Uterus (tissue), 4 donors: ENCODE measurements around the gene MIOS. TPM values are rescaled to one million over a fixed set of nuclear protein-coding genes. Genes with fewer than 3 reads are reported as not detected.

Experiments used
- DNase-seq, 2 donors: peaks; one replicate each; pipeline ENCODE4 v3.0.0-alpha.2; 2019 to 2020
- H3K27ac ChIP-seq, 2 donors: fragments of 200-600 bp; sonication (generic); 1 replicate in 1 of 2; 2 replicates in 1 of 2; pipeline ENCODE4 v1.5.1; 2016 to 2018
- H3K27me3 ChIP-seq, 2 donors: fragments of 200-600 bp; sonication (generic); one replicate each; pipeline ENCODE4 v1.5.1; 2018 to 2019; ENCODE audit warnings: control low read depth in 1 of 2
- H3K36me3 ChIP-seq, 2 donors: fragments of 200-600 bp; sonication (generic); one replicate each; pipeline ENCODE4 v1.5.1; 2019; ENCODE audit warnings: control low read depth in 1 of 2
- H3K4me1 ChIP-seq, 2 donors: fragments of 200-600 bp; sonication (generic); one replicate each; pipeline ENCODE4 v1.5.1; 2018 to 2019; ENCODE audit warnings: control low read depth in 1 of 2
- H3K4me3 ChIP-seq, 2 donors: fragments of 200-600 bp; sonication (generic); 1 replicate in 1 of 2; 2 replicates in 1 of 2; pipeline ENCODE4 v1.5.1; 2018 to 2019; ENCODE audit warnings: mild to moderate bottlenecking in 1 of 2
- H3K9me3 ChIP-seq, 2 donors: fragments of 200-600 bp; sonication (generic); one replicate each; pipeline ENCODE4 v1.5.1; 2019; ENCODE audit warnings: control low read depth in 1 of 2
- POLR2A ChIP-seq, 2 donors: fragments of 450-650 bp; IDR thresholded peaks; one replicate each; pipeline ENCODE4 v1.6.1; 2016; ENCODE audit warnings: antibody characterized with exemption in 2 of 2, mild to moderate bottlenecking in 1 of 2, moderate library complexity in 1 of 2
- intact Hi-C: fragments of 100-400 bp; cut with DNase I; formaldehyde crosslinking; loops from one replicate; pipeline ENCODE4 v1.15.1; 2023; ENCODE audit warnings: low total_unique reads
- total RNA-seq, 4 donors: library from RNA; depleted of rRNA in 3 of 4; stranded (reverse); fragments of >200 nt in 3 of 4; gene quantifications; one replicate each; pipeline versions ENCODE4 v1.1.0 to v1.2.4, GENCODE V29; 2014 to 2023
- TF ChIP-seq, protein P1 (sequence below), 4 experiments: fragments of 200-600 bp in 2 of 4; fragments of 450-650 bp in 2 of 4; sonication (generic) in 2 of 4; IDR thresholded peaks; one replicate each; pipeline ENCODE4 v1.5.1; 2016 to 2019; ENCODE audit warnings: antibody characterized with exemption in 4 of 4, mild to moderate bottlenecking in 2 of 4, moderate library complexity in 1 of 4
- donor health status: DM: yes; HTN: yes; CAD: no.

MIOS gene
- total RNA-seq, 4 donors from 2014 or later: 13.2 to 124 (median 28.5) TPM

DNA sequence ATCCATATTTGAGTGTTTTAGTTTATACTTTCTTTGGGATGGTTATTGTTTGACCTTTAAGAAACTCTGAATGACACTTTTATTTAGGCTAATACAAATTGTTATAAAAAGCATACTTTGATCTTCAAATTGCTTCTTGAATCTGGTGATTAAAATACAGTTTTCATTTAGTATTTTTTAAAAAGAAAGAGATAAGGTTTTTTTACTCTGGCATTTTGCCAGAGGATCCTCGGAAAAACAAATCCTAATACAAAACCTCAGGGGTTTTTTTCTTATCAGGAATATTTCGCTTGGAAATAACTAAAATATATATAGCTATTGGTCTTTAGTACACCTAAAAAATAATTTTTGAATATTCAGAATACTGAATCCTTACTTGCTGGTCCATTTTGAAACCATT lies 17.0 kb downstream of the MIOS start:
- no peaks in the 10 kb centered on the region for H3K4me1 ChIP-seq
- TF ChIP-seq, protein P1, sequence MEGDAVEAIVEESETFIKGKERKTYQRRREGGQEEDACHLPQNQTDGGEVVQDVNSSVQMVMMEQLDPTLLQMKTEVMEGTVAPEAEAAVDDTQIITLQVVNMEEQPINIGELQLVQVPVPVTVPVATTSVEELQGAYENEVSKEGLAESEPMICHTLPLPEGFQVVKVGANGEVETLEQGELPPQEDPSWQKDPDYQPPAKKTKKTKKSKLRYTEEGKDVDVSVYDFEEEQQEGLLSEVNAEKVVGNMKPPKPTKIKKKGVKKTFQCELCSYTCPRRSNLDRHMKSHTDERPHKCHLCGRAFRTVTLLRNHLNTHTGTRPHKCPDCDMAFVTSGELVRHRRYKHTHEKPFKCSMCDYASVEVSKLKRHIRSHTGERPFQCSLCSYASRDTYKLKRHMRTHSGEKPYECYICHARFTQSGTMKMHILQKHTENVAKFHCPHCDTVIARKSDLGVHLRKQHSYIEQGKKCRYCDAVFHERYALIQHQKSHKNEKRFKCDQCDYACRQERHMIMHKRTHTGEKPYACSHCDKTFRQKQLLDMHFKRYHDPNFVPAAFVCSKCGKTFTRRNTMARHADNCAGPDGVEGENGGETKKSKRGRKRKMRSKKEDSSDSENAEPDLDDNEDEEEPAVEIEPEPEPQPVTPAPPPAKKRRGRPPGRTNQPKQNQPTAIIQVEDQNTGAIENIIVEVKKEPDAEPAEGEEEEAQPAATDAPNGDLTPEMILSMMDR (IDR thresholded peaks at IDR 0.05): no peak
- TF ChIP-seq POLR2A (IDR thresholded peaks at IDR 0.05): no peak
- DNase-seq: no peak
- H3K36me3 ChIP-seq: no peaks in the 10 kb centered on the region
- H3K27me3 ChIP-seq: no peaks in the 10 kb centered on the region
- no peak overlapping the region for H3K27ac ChIP-seq
- intact Hi-C loops: no loop called here
- H3K4me3 ChIP-seq: no peak overlapping the region
- H3K9me3 ChIP-seq: no peaks in the 10 kb centered on the region

DNA sequence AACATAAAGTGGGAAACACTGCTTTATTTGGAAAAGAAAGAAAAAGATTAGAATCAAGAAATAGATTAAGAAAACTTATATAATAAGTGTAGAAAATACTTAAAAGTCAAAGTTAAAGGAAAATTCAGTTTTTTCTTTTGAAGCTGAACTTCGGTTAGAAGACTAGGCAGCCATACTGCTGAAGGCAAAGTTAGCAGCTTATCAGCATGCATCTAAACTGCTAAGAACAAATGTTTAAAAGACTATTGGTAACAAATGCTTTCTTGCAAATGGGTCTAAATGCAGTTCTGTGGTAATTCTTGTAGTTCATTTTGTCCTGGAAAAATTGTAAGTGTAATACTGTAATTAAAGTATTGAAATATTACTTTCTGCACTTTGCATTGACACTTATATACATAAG lies 18.0 kb downstream of the MIOS start:
- intact Hi-C loops: no loop called here
- Histone ChIP-seq H3K9me3 (no peaks in the 10 kb centered on the region), H3K4me1 (no peaks in the 10 kb centered on the region), H3K27me3 (no peaks in the 10 kb centered on the region), H3K36me3 (no peaks in the 10 kb centered on the region), H3K4me3 (no peak overlapping the region), H3K27ac (no peak overlapping the region)
- DNase-seq: no peak
- no peak for TF ChIP-seq POLR2A (IDR thresholded peaks at IDR 0.05)
- TF ChIP-seq, protein P1 (IDR thresholded peaks at IDR 0.05): no peak

DNA sequence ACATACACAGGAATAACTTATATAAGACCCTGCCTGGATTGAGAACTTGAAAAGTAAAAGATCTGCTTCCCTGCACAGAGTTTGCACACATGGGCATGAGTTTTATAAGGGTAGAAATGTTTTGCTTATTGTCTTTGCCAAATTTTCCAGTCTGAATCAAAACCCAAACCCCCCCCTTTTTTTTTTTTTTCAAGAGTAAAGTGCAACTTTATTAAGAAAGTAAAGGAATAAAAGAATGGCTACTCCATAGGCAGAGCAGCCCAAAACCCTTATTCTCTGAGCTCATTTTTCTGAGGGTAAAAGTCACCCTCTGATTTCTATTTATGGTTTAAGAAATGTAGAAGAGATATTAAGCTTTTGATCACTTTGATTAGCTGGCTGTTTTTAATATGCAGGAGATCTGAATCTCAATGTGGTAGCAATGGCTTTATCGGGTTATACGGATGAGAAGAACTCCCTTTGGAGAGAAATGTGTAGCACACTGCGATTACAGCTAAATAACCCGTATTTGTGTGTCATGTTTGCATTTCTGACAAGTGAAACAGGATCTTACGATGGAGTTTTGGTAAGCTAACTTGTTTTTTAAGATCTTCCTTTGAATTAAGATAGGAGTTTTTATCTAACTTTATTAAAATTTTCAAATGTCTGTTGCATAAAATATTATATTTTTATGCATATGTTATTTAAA lies 18.7 kb downstream of the MIOS start:
- TF ChIP-seq, protein P1 (IDR thresholded peaks at IDR 0.05): no peak
- TF ChIP-seq POLR2A (IDR thresholded peaks at IDR 0.05): no peak
- no peaks in the 10 kb centered on the region for H3K4me1 ChIP-seq
- H3K27me3 ChIP-seq: no peaks in the 10 kb centered on the region
- no peak for DNase-seq
- no peaks in the 10 kb centered on the region for H3K36me3 ChIP-seq
- H3K4me3 ChIP-seq: no peak overlapping the region
- no peaks in the 10 kb centered on the region for H3K9me3 ChIP-seq
- H3K27ac ChIP-seq: no peak overlapping the region
- intact Hi-C loops: no loop called here

DNA sequence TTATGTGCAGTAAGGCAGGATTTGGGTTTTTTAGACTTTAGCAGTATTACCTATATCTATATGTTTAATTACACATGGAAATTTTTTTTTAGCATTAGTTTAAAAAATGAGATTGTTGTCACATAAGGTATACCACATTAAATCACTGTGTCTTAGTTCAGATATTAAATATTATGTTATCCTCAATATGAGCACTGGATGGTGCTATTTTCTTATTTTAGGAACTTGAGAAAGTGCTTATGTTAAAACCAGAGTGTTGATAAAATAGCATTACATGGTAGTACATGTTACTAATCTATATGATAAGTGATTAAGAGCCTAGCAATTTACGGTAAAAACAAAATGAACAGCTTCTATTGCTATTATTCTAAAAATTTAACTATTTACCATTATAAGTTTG lies 28.8 kb downstream of the MIOS start:
- Histone ChIP-seq H3K27me3 (no peaks in the 10 kb centered on the region), H3K4me3 (no peak overlapping the region), H3K27ac (no peak overlapping the region), H3K36me3 (no peaks in the 10 kb centered on the region), H3K9me3 (no peaks in the 10 kb centered on the region), H3K4me1 (no peaks in the 10 kb centered on the region)
- TF ChIP-seq, protein P1 (IDR thresholded peaks at IDR 0.05): peak in 1 of 4 experiments; percentile 31
- TF ChIP-seq POLR2A (IDR thresholded peaks at IDR 0.05): no peak
- intact Hi-C loops: no loop called here
- DNase-seq: no peak

DNA sequence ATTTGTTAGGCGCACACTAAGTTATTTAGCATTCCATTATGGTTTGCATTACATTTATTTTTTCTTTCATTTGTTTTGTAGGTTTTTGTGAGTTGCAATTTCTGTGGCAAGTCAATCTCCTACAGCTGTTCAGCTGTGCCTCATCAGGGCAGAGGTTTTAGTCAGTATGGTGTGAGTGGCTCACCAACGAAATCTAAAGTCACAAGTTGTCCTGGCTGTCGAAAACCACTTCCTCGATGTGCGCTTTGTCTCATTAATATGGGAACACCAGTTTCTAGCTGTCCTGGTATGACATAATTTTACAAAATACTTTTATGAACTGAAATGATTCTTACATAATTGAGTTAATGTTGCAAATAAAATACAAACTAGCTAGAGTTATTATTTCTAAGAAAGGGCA lies 29.5 kb downstream of the MIOS start:
- intact Hi-C loops: no loop called here
- Histone ChIP-seq H3K27me3 (no peaks in the 10 kb centered on the region), H3K4me3 (no peak overlapping the region), H3K36me3 (no peaks in the 10 kb centered on the region), H3K27ac (no peak overlapping the region), H3K4me1 (no peaks in the 10 kb centered on the region), H3K9me3 (no peaks in the 10 kb centered on the region)
- TF ChIP-seq, protein P1 (IDR thresholded peaks at IDR 0.05): no peak
- no peak for TF ChIP-seq POLR2A (IDR thresholded peaks at IDR 0.05)
- no peak for DNase-seq
